ENCODE measurements around the gene NRN1.

DNA sequence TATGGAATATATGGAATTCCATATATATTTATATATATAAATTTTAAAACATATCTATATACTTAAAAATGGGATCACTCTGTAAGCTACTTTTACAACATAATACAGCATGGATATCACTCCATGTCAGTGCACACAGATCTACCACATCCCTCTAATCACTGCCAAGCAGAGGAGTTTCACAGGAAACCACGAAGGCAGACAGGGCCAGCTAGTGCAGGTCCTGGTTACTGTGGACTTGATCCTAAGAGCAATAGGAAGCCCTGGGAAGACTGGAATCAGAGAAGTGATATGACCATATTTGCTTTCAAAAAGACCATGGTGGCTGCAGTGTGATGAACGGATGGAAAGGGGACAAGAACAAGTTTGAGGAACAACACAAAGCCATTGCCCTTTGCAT lies 40.0 kb upstream of the NRN1 start:
- TF ChIP-seq, protein P1, sequence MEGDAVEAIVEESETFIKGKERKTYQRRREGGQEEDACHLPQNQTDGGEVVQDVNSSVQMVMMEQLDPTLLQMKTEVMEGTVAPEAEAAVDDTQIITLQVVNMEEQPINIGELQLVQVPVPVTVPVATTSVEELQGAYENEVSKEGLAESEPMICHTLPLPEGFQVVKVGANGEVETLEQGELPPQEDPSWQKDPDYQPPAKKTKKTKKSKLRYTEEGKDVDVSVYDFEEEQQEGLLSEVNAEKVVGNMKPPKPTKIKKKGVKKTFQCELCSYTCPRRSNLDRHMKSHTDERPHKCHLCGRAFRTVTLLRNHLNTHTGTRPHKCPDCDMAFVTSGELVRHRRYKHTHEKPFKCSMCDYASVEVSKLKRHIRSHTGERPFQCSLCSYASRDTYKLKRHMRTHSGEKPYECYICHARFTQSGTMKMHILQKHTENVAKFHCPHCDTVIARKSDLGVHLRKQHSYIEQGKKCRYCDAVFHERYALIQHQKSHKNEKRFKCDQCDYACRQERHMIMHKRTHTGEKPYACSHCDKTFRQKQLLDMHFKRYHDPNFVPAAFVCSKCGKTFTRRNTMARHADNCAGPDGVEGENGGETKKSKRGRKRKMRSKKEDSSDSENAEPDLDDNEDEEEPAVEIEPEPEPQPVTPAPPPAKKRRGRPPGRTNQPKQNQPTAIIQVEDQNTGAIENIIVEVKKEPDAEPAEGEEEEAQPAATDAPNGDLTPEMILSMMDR (conservative IDR thresholded peaks at IDR 0.05 in 1 of 2, IDR thresholded peaks at IDR 0.05 in 1 of 2; ENCODE audit: low read depth in 1 of 2, low read length in 2 of 2), result no peak
- TF ChIP-seq EZH2 (IDR thresholded peaks at IDR 0.05; ENCODE audit: low read length, missing control alignments), result no peak
